Choroid plexus epithelial cell (primary cell): ENCODE data around the gene CSMD2.
"Not testable (repeated sequence)": the region's sequence is repeated elsewhere in the genome, so short reads cannot be mapped to it uniquely, and the experiment has no call there.

Source experiments
- DNase-seq: peaks from one replicate; pipeline ENCODE4 v3.0.0-alpha.2; 2010; ENCODE audit warnings: low read depth
- H3K4me3 ChIP-seq: 2 replicates; pipeline ENCODE4 v1.5.1; 2011; ENCODE audit warnings: low read depth, mild to moderate bottlenecking, control low read depth, low read length, moderate library complexity
- CTCF ChIP-seq: conservative IDR thresholded peaks from 2 replicates; pipeline ENCODE4 v1.5.1; 2011; ENCODE audit warnings: low read depth, mild to moderate bottlenecking, control low read depth, inconsistent platforms, low read length, moderate library complexity

CSMD2 gene

DNA sequence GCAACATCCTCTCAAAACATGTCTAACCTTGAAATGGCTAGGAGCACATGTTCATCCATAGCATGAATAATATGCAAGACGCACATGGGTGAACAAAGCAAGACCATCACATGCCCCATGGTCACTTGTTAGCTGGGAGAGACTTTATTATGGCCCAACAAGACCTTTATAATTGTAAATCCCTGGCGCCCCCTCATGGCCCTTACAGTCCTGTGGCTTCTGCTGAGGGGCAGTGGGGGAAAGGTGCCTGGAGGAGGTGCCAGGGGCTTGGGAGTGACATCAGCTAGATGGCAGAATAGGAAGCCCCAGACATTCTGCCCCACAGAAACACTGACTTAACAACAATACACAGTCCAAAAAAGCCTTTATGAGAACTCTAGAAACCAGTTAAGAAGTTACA is 51.7 kb downstream of the CSMD2 start:
- no peak for TF ChIP-seq CTCF
- no peak for DNase-seq
- no peak overlapping the region for H3K4me3 ChIP-seq

DNA sequence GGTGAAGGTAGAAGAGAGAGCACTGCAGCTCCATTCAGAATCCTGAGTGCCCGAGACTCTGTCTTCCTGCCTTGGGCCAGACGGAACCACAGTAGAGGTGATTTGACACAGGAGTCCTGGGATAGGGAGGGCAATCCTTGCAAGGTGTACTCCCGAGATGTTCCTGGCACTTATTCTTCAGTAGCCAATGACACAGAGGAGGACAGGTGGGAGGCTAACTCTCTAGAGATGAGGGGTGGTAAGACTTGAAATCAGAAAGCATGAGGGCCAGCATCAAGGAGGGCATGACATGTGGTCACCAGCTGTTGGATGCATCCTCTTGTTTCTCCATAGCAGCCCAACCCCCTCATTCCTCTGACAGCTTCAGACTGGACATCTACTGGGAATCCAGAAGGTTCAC is 56.3 kb downstream of the CSMD2 start:
- TF ChIP-seq CTCF, result no peak
- no peak overlapping the region for H3K4me3 ChIP-seq
- DNase-seq, result no peak

- H3K4me3 ChIP-seq, result no peak overlapping the region
- DNase-seq, result no peak
- no peak for TF ChIP-seq CTCF
Measured at GRCh38 chr1:34108269-34108668, 56.8 kb downstream of the CSMD2 start.

DNA sequence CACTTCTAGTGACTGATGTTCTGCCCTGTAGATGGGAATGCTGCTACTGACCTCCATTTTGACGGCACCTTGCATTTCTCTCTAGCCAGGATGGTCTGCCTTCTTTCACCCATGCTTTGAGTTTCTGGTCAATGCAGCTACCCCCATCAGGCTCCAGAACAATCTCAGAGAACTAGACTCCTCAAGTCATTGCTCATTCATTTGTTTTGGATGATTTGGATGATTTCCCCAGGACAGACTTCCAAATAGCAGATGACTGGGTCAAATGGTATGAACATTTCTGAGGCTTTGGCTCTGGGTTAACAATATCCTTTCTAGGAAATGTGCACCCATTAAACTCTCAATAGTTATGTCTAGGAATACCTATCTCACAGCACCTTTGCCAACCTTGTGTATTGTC is 63.9 kb downstream of the CSMD2 start:
- DNase-seq, result peak; percentile 1
- H3K4me3 ChIP-seq, result no peak overlapping the region
- no peak for TF ChIP-seq CTCF

GRCh38 chr1:34100332-34100731 is 64.7 kb downstream of the CSMD2 start:
- no peak for DNase-seq
- no peak for TF ChIP-seq CTCF
- H3K4me3 ChIP-seq, result no peak overlapping the region

DNA sequence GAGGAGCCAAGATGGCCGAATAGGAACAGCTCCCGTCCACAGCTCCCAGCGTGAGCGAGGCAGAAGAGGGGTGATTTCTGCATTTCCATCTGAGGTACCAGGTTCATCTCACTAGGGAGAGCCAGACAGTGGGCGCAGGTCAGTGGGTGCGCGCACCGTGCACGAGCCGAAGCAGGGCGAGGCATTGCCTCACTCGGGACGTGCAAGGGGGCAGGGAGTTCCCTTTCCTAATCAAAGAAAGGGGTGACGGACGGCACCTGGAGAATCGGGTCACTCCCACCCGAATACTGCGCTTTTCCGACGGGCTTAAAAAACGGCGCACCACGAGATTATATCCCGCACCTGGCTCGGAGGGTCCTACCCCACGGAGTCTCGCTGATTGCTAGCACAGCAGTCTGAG is 72.6 kb downstream of the CSMD2 start:
- DNase-seq, H3K4me3 ChIP-seq: not testable (repeated sequence)

GRCh38 chr1:34089731-34090130 is 75.3 kb downstream of the CSMD2 start:
- DNase-seq, result no peak
- no peak overlapping the region for H3K4me3 ChIP-seq
- no peak for TF ChIP-seq CTCF

DNA sequence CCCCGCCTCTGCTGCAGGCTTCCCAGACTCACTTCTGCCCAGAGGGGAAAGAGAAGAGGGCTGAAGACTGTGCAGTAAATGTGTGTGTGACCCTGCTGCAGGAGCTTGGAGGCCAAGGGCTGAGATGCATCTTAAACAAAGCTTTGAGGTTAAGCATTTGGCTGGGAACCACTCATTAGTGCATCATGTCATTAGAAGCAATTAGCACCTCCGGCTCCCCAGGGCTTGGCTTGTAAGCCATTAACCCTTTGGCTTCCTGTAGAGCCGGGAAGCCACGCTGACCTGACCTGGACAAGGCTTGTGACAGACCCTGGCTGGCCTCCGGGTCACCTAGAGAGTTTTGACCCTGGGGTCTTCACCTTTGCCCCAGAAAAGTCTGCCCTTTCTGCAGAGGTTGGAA is 77.0 kb downstream of the CSMD2 start:
- no peak for DNase-seq
- TF ChIP-seq CTCF, result no peak
- H3K4me3 ChIP-seq, result no peak overlapping the region
